HepG2 (cell line): Measurements from ENCODE around the gene CDC20. TPM values are rescaled to one million over a fixed set of nuclear protein-coding genes. Genes with fewer than 3 reads are reported as not detected.

Source experiments
- ATAC-seq: fragments of 200-7000 bp; cut with Tn5 transposase; 3 replicates; pipeline ENCODE4 v1.9.1; 2020; ENCODE audit warnings: mild to moderate bottlenecking, moderate library complexity
- BruUV-seq: library from RNA; stranded (reverse); fragments of 400-500 nt; replicated peaks from 2 replicates; lab custom pipeline; 2021; lab: Mats Ljungman, UMichigan
- CTCF ChIA-PET: fragments of 300-600 bp; formaldehyde crosslinking; extraction: SDS; loops from one replicate; lab custom pipeline; 2021; ENCODE audit warnings: low total read pairs, inconsistent platforms, low intra/inter-chr PET ratio; lab: Yijun Ruan, JAX
- POLR2A ChIA-PET: fragments of 350-600 bp; sonication (Branson Sonifier 250); formaldehyde crosslinking; loops from one replicate; lab custom pipeline; 2020; ENCODE audit warnings: antibody characterized with exemption, inconsistent platforms; lab: Yijun Ruan, JAX
- DNase-seq: peaks from one replicate; pipeline ENCODE4 v3.0.0-alpha.2; 2015; ENCODE audit warnings: low spot score
- FAIRE-seq: peaks from 3 replicates; lab custom pipeline; 2011; peaks lifted over from hg19 to GRCh38; lab: Jason Lieb, UNC
- H2AFZ ChIP-seq: one replicate; pipeline ENCODE4 v1.6.1; 2011; ENCODE audit warnings: low read length, inconsistent platforms
- H3K27ac ChIP-seq: fragments of 300-600 bp; 3 replicates; pipeline ENCODE4 v1.8.0; 2011; ENCODE audit warnings: mixed run types, mild to moderate bottlenecking, mixed read lengths, low read length, inconsistent platforms; ENCODE audit not compliant: insufficient read depth; ENCODE audit errors: extremely low read length
- H3K27me3 ChIP-seq, 2 experiments: fragments of 200-600 bp in 1 of 2; 2 replicates in 1 of 2; 3 replicates in 1 of 2; pipeline versions ENCODE4 v1.6.0 to v1.8.0; 2011; ENCODE audit warnings: low read length in 2 of 2, mild to moderate bottlenecking in 2 of 2, moderate library complexity in 2 of 2, inconsistent platforms in 1 of 2; ENCODE audit not compliant: insufficient read depth in 2 of 2, control insufficient read depth in 1 of 2
- H3K36me3 ChIP-seq, 2 experiments: fragments of 200-600 bp in 1 of 2; replicated peaks in 1 of 2; 2 replicates in 1 of 2; 3 replicates in 1 of 2; pipeline versions ENCODE4 v1.5.1 to v1.8.0; 2011; ENCODE audit warnings: low read length in 2 of 2, inconsistent platforms in 1 of 2; ENCODE audit not compliant: insufficient read depth in 2 of 2, control insufficient read depth in 1 of 2
- H3K4me1 ChIP-seq: 2 replicates; pipeline ENCODE4 v1.5.1; 2012; ENCODE audit warnings: low read length, inconsistent platforms; ENCODE audit not compliant: insufficient read depth
- H3K4me2 ChIP-seq: 2 replicates; pipeline ENCODE4 v1.6.0; 2011; ENCODE audit warnings: low read depth, low read length, inconsistent platforms
- H3K4me3 ChIP-seq, 3 experiments: fragments of 200-600 bp in 1 of 3; sonication (generic), shearing (Covaris generic) in 1 of 3; replicated peaks in 1 of 3; 2 replicates each; pipeline ENCODE4 v1.5.1; 2011 to 2016; ENCODE audit warnings: low read length in 3 of 3, inconsistent platforms in 2 of 3, low read depth in 2 of 3, mild to moderate bottlenecking in 2 of 3, control low read depth in 1 of 3, mixed read lengths in 1 of 3; ENCODE audit not compliant: insufficient read depth in 1 of 3
- H3K79me2 ChIP-seq: one replicate; pipeline ENCODE4 v1.6.1; 2011; ENCODE audit warnings: low read length, inconsistent platforms; ENCODE audit not compliant: insufficient read depth
- H3K9ac ChIP-seq: 2 replicates; pipeline ENCODE4 v1.6.0; 2011; ENCODE audit warnings: mild to moderate bottlenecking, low read depth, low read length, inconsistent platforms; ENCODE audit not compliant: insufficient read depth
- H3K9me3 ChIP-seq: 2 replicates; pipeline ENCODE4 v1.5.1; 2012; ENCODE audit warnings: mild to moderate bottlenecking, low read length
- H4K20me1 ChIP-seq: 2 replicates; pipeline ENCODE4 v1.6.0; 2011; ENCODE audit warnings: inconsistent platforms, mild to moderate bottlenecking, low read length, moderate library complexity; ENCODE audit not compliant: insufficient read depth
- ATF2 ChIP-seq: sonication (generic); formaldehyde crosslinking; IDR thresholded peaks from 2 replicates; pipeline ENCODE4 v1.4.0; 2020; ENCODE audit warnings: missing genetic modification reagents
- ATM ChIP-seq: fragments of 450-650 bp; IDR thresholded peaks from 2 replicates; pipeline ENCODE4 v1.7.1; 2017; ENCODE audit warnings: mild to moderate bottlenecking, borderline replicate concordance
- DZIP1 ChIP-seq: sonication (generic); formaldehyde crosslinking; IDR thresholded peaks from 2 replicates; pipeline ENCODE4 v1.5.0; 2020; ENCODE audit warnings: mild to moderate bottlenecking, missing genetic modification reagents
- HMGXB4 ChIP-seq, 2 experiments: sonication (generic) in 1 of 2; formaldehyde crosslinking in 1 of 2; IDR thresholded peaks; 2 replicates each; pipeline versions ENCODE4 v1.4.0 to v1.6.1; 2018 to 2020; ENCODE audit warnings: missing genetic modification reagents in 2 of 2, borderline replicate concordance in 1 of 2, low read depth in 1 of 2, mild to moderate bottlenecking in 1 of 2, missing biosample characterization in 1 of 2
- KLF6 ChIP-seq: IDR thresholded peaks from 2 replicates; pipeline ENCODE4 v1.8.0; 2016; ENCODE audit warnings: missing biosample characterization, missing genetic modification reagents
- POLR2G ChIP-seq: fragments of 200-400 bp; formaldehyde crosslinking; IDR thresholded peaks from 2 replicates; pipeline ENCODE4 v1.6.1; 2018; ENCODE audit warnings: mild to moderate bottlenecking, low read depth, low read length, moderate library complexity
- RBM39 ChIP-seq: fragments of 200-400 bp; formaldehyde crosslinking; IDR thresholded peaks from one replicate; pipeline ENCODE4 v1.6.1; 2018; ENCODE audit warnings: antibody characterized with exemption, mild to moderate bottlenecking, low read depth, low read length; ENCODE audit not compliant: poor library complexity, severe bottlenecking
- SRSF1 ChIP-seq: fragments of 200-400 bp; formaldehyde crosslinking; optimal IDR thresholded peaks from 2 replicates; pipeline ENCODE3; 2017; ENCODE audit warnings: mild to moderate bottlenecking, low read depth, low read length, moderate library complexity
- ZSCAN25 ChIP-seq: sonication (generic); formaldehyde crosslinking; IDR thresholded peaks from 2 replicates; pipeline ENCODE4 v1.8.0; 2022; ENCODE audit warnings: mild to moderate bottlenecking, missing genetic modification reagents
- WGBS: methylation state at CpG from one replicate; pipeline ENCODE4 v1.1.6; 2017; ENCODE audit warnings: low lambda C conversion rate; 5-methylcytosine and 5-hydroxymethylcytosine counted together
- in situ Hi-C: cut with HindIII; loops from 2 replicates; pipeline ENCODE4 v1.10.0; 2017; ENCODE audit warnings: low pct_unique_long_range_greater_than_20kb; ENCODE audit not compliant: extremely low pct_ligation_motif_present
- intact Hi-C: fragments of 100-400 bp; cut with micrococcal nuclease; formaldehyde crosslinking; loops from one replicate; pipeline ENCODE4 v1.10.0; 2022; ENCODE audit not compliant: unreplicated experiment
- polyA plus RNA-seq, 8 experiments: library from polyadenylated mRNA; depleted of rRNA in 3 of 8; stranded (reverse) in 7 of 8; unstranded in 1 of 8; fragments of >200 nt; fragmentation: Illumina TruSeq in 4 of 8; extraction: Trizol in 4 of 8; gene quantifications; 2 replicates each; pipeline versions ENCODE4 v1.2.1 to v1.2.3, GENCODE V29; 2011 to 2016; ENCODE audit warnings: low read depth in 4 of 8, missing spikeins in 1 of 8, mixed read lengths in 1 of 8; ENCODE audit not compliant: insufficient read depth in 1 of 8
- total RNA-seq, 5 experiments: library from RNA; depleted of rRNA; stranded (reverse); fragments of >200 nt; fragmentation: Illumina TruSeq; extraction: Trizol; gene quantifications; 2 replicates each; pipeline ENCODE4 v1.2.3, GENCODE V29; 2016; ENCODE audit warnings: low read depth in 1 of 5
- TF ChIP-seq, protein P1 (sequence below): IDR thresholded peaks from 2 replicates; pipeline ENCODE4 v1.6.1; 2016; ENCODE audit warnings: mild to moderate bottlenecking, missing biosample characterization, missing genetic modification reagents

CDC20 gene
- total and polyA plus RNA-seq, 2 of the 13 experiments (the other 11 are each of a cell fraction or from before 2014, with no cell fraction given), result 57.9 to 90.0 TPM

- ChIA-PET POLR2A (no interaction called here), CTCF (no interaction called here)
- Histone ChIP-seq H3K4me3 (no peak overlapping the region), H3K27me3 (peaks cover 0 to 10% of the 10 kb centered on the region in 2 experiments; a peak in 2 of 5 replicates), H2AFZ (no peak overlapping the region), H3K4me2 (no peak overlapping the region), H4K20me1 (no peaks in the 10 kb centered on the region), H3K79me2 (no peaks in the 10 kb centered on the region), H3K4me1 (peaks cover 8% of the 10 kb centered on the region), H3K27ac (no peak overlapping the region), H3K9me3 (no peaks in the 10 kb centered on the region), H3K9ac (no peak overlapping the region), H3K36me3 (no peaks in the 10 kb centered on the region)
- DNase-seq (no peak), FAIRE-seq (no peak), ATAC-seq (no peak)
- WGBS, result 73% methylated on average over 1 of the region's 1 CpG
- in situ Hi-C loops (no loop called here), intact Hi-C loops (no loop called here)
- no peak for TF ChIP-seq RBM39
- no peak for TF ChIP-seq SRSF1
- TF ChIP-seq DZIP1 (CRISPR knock-in tag), result no peak
- no peak for TF ChIP-seq KLF6
- no peak for TF ChIP-seq ATF2 (CRISPR knock-in tag)
- no peak for TF ChIP-seq POLR2G
- TF ChIP-seq HMGXB4 (CRISPR knock-in tag; IDR thresholded peaks at IDR 0.05; ENCODE audit: borderline replicate concordance in 1 of 2, low read depth in 1 of 2), result no peak
- no peak for TF ChIP-seq ATM
- TF ChIP-seq, protein P1, sequence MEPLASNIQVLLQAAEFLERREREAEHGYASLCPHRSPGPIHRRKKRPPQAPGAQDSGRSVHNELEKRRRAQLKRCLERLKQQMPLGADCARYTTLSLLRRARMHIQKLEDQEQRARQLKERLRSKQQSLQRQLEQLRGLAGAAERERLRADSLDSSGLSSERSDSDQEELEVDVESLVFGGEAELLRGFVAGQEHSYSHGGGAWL (CRISPR knock-in tag), result no peak
- TF ChIP-seq ZSCAN25, result no peak
- BruUV-seq, result no TSS peak
These were observed 34.0 kb upstream of the CDC20 start for GRCh38 chr1:43324810-43325209.
